Vagina (tissue), 2 donors: ENCODE data around the gene GGA1. TPM values are rescaled to one million over a fixed set of nuclear protein-coding genes. Genes with fewer than 3 reads are reported as not detected.

Experiments used
- DNase-seq, 2 donors: peaks; one replicate each; pipeline ENCODE4 v3.0.0-alpha.2; 2017; ENCODE audit errors: extremely low spot score in 2 of 2
- H3K27ac ChIP-seq: fragments of 200-600 bp; sonication (generic); one replicate; pipeline ENCODE4 v1.5.1; 2019
- H3K27me3 ChIP-seq: fragments of 200-600 bp; sonication (generic); one replicate; pipeline ENCODE4 v1.5.1; 2019
- H3K36me3 ChIP-seq, 2 donors: fragments of 200-600 bp; sonication (generic); one replicate each; pipeline ENCODE4 v1.5.1; 2017 to 2019
- H3K4me1 ChIP-seq: fragments of 200-600 bp; sonication (generic); one replicate; pipeline ENCODE4 v1.5.1; 2019
- H3K4me3 ChIP-seq, 2 donors: fragments of 200-600 bp; sonication (generic); 1 replicate in 1 of 2; 2 replicates in 1 of 2; pipeline ENCODE4 v1.5.1; 2016 to 2019
- H3K9me3 ChIP-seq: fragments of 200-600 bp; sonication (generic); one replicate; pipeline ENCODE4 v1.5.1; 2019
- CTCF ChIP-seq, 3 experiments: fragments of 450-650 bp in 2 of 3; fragments of 200-600 bp in 1 of 3; sonication (generic) in 1 of 3; IDR thresholded peaks; one replicate each; pipeline ENCODE4 v1.5.1; 2017 to 2019; ENCODE audit warnings: antibody characterized with exemption in 3 of 3, mild to moderate bottlenecking in 2 of 3, moderate library complexity in 2 of 3
- POLR2A ChIP-seq, 2 donors: fragments of 450-650 bp; IDR thresholded peaks; one replicate each; pipeline ENCODE4 v1.6.1; 2017; ENCODE audit warnings: antibody characterized with exemption in 2 of 2, mild to moderate bottlenecking in 2 of 2, moderate library complexity in 2 of 2
- POLR2AphosphoS5 ChIP-seq, 2 donors: sonication (generic); formaldehyde crosslinking; IDR thresholded peaks; one replicate each; pipeline ENCODE4 v1.9.0; 2017; ENCODE audit warnings: antibody characterized with exemption in 2 of 2, mild to moderate bottlenecking in 2 of 2, low read depth in 1 of 2; ENCODE audit not compliant: insufficient read depth in 1 of 2
- intact Hi-C: fragments of 100-400 bp; cut with DNase I; formaldehyde crosslinking; loops from one replicate; pipeline ENCODE4 v1.15.1; 2023
- total RNA-seq: library from RNA; depleted of rRNA; stranded (reverse); fragments of >200 nt; gene quantifications from one replicate; pipeline ENCODE4 v1.2.3, GENCODE V29; 2016

The GGA1 gene
- total RNA-seq, 1 donor from 2014 or later, result 45.7 TPM

- intact Hi-C loops, result loop anchor here (5.0 kb wide), 1 partner anchor 38 kb away; no protein-coding TSS in a partner anchor
- Histone ChIP-seq H3K9me3 (no peaks in the 10 kb centered on the region), H3K36me3 (peaks cover 0 to 26% of the 10 kb centered on the region in 2 donors), H3K27ac (peak overlapping the region; percentile 82), H3K27me3 (no peaks in the 10 kb centered on the region), H3K4me1 (peaks cover 55% of the 10 kb centered on the region), H3K4me3 (peak overlapping the region; percentile 7 to 39)
- peak in 1 of 2 donors; percentile 96 for DNase-seq
- TF ChIP-seq CTCF (IDR thresholded peaks at IDR 0.05) (peak in 1 of 3 experiments; percentile 4), POLR2AphosphoS5 (IDR thresholded peaks at IDR 0.05; ENCODE audit: insufficient read depth in 1 of 2, low read depth in 1 of 2) (peak in 1 of 2 donors; percentile 82), POLR2A (IDR thresholded peaks at IDR 0.05) (no peak)
Measured at GRCh38 chr22:37633625-37634416, 25.2 kb downstream of the GGA1 start.

DNA sequence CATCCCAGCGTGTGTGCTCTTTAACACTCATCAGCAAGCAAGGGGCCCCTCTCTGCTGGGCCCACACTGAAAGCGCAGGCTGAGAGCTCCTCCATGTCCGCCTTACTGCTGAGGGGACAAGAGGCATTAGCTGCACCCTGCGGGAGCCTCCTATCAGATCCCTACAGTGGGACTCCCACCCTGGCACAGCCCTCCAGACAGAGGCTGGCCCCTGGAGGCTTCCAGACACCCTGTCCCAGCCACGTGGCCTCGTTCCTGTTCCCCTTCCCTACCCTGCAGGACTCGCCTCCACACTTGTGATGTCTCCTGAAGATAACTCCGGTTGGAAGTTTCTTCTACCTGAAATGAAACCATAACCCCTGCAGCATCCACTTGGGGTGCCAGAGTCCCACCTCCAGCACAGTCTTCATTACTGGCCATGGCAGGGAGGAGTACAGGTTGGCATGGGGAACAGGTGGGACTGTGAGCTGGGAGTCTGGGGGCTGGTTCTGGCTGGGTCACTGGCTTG lies 25.8 kb downstream of the GGA1 start:
- Histone ChIP-seq H3K36me3 (peaks cover 0 to 24% of the 10 kb centered on the region in 2 donors), H3K27me3 (no peaks in the 10 kb centered on the region), H3K27ac (peak overlapping the region; percentile 82), H3K4me3 (peak overlapping the region; percentile 7 to 39), H3K9me3 (no peaks in the 10 kb centered on the region), H3K4me1 (peaks cover 60% of the 10 kb centered on the region)
- DNase-seq, result no peak
- no peak for TF ChIP-seq POLR2A (IDR thresholded peaks at IDR 0.05)
- no peak for TF ChIP-seq CTCF (IDR thresholded peaks at IDR 0.05)
- TF ChIP-seq POLR2AphosphoS5 (IDR thresholded peaks at IDR 0.05; ENCODE audit: insufficient read depth in 1 of 2, low read depth in 1 of 2), result no peak
- intact Hi-C loops, result loop anchor here (5.0 kb wide), 1 partner anchor 38 kb away; no protein-coding TSS in a partner anchor

- no peak for TF ChIP-seq POLR2A (IDR thresholded peaks at IDR 0.05)
- no peak for TF ChIP-seq POLR2AphosphoS5 (IDR thresholded peaks at IDR 0.05; ENCODE audit: insufficient read depth in 1 of 2, low read depth in 1 of 2)
- TF ChIP-seq CTCF (IDR thresholded peaks at IDR 0.05), result no peak
Measured at GRCh38 chr22:37635157-37635556, 26.5 kb downstream of the GGA1 start.

GRCh38 chr22:37636186-37636948 lies 27.7 kb downstream of the GGA1 start:
- Histone ChIP-seq H3K27ac (peak overlapping the region; percentile 5), H3K4me1 (peaks cover 78% of the 10 kb centered on the region), H3K4me3 (no peak overlapping the region), H3K9me3 (no peaks in the 10 kb centered on the region), H3K36me3 (peaks cover 0 to 12% of the 10 kb centered on the region in 2 donors), H3K27me3 (no peaks in the 10 kb centered on the region)
- no peak for TF ChIP-seq POLR2A (IDR thresholded peaks at IDR 0.05)
- TF ChIP-seq POLR2AphosphoS5 (IDR thresholded peaks at IDR 0.05; ENCODE audit: insufficient read depth in 1 of 2, low read depth in 1 of 2), result no peak
- TF ChIP-seq CTCF (IDR thresholded peaks at IDR 0.05), result no peak
- DNase-seq, result no peak
- intact Hi-C loops, result no loop called here

More at GRCh38 chr22:37635157-37635556, 26.5 kb downstream of the GGA1 start:
- Histone ChIP-seq H3K36me3 (peaks cover 0 to 18% of the 10 kb centered on the region in 2 donors), H3K9me3 (no peaks in the 10 kb centered on the region), H3K27ac (peak overlapping the region; percentile 82), H3K4me1 (peaks cover 66% of the 10 kb centered on the region), H3K27me3 (no peaks in the 10 kb centered on the region), H3K4me3 (no peak overlapping the region)
- intact Hi-C loops, result no loop called here
- DNase-seq, result no peak
